Caco-2 (cell line): Measurements from ENCODE around the gene OR51B6. TPM values are rescaled to one million over a fixed set of nuclear protein-coding genes. Genes with fewer than 3 reads are reported as not detected.

ENCODE experiments used
- BruUV-seq: library from RNA; stranded (reverse); fragments of 400-500 nt; replicated peaks from 2 replicates; lab custom pipeline; 2021; lab: Mats Ljungman, UMichigan
- CTCF ChIA-PET: fragments of 300-600 bp; sonication (Branson Sonifier 250); formaldehyde crosslinking; loops from one replicate; lab custom pipeline; 2022; ENCODE audit warnings: antibody characterized with exemption; lab: Charles Lee
- POLR2A ChIA-PET: fragments of 300-600 bp; sonication (Branson Sonifier 250); formaldehyde crosslinking; loops from one replicate; lab custom pipeline; 2022; ENCODE audit warnings: antibody characterized with exemption; lab: Charles Lee
- DNase-seq, 2 experiments: peaks; one replicate each; pipeline versions ENCODE4 v3.0.0 to v3.0.0-alpha.2; 2020 to 2022
- H3K27me3 ChIP-seq: replicated peaks from 2 replicates; pipeline ENCODE4 v1.6.0; 2011; ENCODE audit warnings: low read length; ENCODE audit not compliant: control insufficient read depth, insufficient read depth
- H3K36me3 ChIP-seq: 2 replicates; pipeline ENCODE4 v1.5.1; 2011; ENCODE audit warnings: low read length; ENCODE audit not compliant: control insufficient read depth, insufficient read depth
- H3K4me1 ChIP-seq: fragments of 250-450 bp; sonication (Bioruptor Pico); 2 replicates; pipeline ENCODE4 v1.5.1; 2020; ENCODE audit warnings: mild to moderate bottlenecking
- H3K4me3 ChIP-seq: 2 replicates; pipeline ENCODE4 v1.5.1; 2011; ENCODE audit warnings: low read depth, mild to moderate bottlenecking, control low read depth, low read length
- H3K9me3 ChIP-seq: fragments of 250-450 bp; sonication (Bioruptor Pico); 2 replicates; pipeline ENCODE4 v1.5.1; 2020; ENCODE audit warnings: mild to moderate bottlenecking, moderate library complexity
- H3K27ac Mint-ChIP-seq: one replicate; pipeline ENCODE4 v1.8.0; 2022; ENCODE audit warnings: mixed read lengths; ENCODE audit not compliant: unreplicated experiment
- H3K27me3 Mint-ChIP-seq: one replicate; pipeline ENCODE4 v1.8.0; 2022; ENCODE audit warnings: mixed read lengths; ENCODE audit not compliant: insufficient read depth, unreplicated experiment
- H3K36me3 Mint-ChIP-seq: one replicate; pipeline ENCODE4 v1.8.0; 2022; ENCODE audit warnings: mild to moderate bottlenecking, mixed read lengths; ENCODE audit not compliant: insufficient read depth, unreplicated experiment
- H3K4me1 Mint-ChIP-seq: one replicate; pipeline ENCODE4 v1.8.0; 2022; ENCODE audit warnings: low read depth, mixed read lengths; ENCODE audit not compliant: unreplicated experiment
- H3K4me3 Mint-ChIP-seq: one replicate; pipeline ENCODE4 v1.8.0; 2022; ENCODE audit warnings: mild to moderate bottlenecking, moderate library complexity, mixed read lengths; ENCODE audit not compliant: unreplicated experiment
- H3K9me3 Mint-ChIP-seq: one replicate; pipeline ENCODE4 v1.8.0; 2022; ENCODE audit warnings: mixed read lengths; ENCODE audit not compliant: unreplicated experiment
- CTCF ChIP-seq, 2 experiments: fragments of 200-600 bp in 1 of 2; IDR thresholded peaks; 1 replicate in 1 of 2; 2 replicates in 1 of 2; pipeline versions ENCODE4 v1.5.1 to v1.8.0; 2011 to 2022; ENCODE audit warnings: antibody characterized with exemption in 1 of 2, control low read depth in 1 of 2, inconsistent platforms in 1 of 2, low read depth in 1 of 2, low read length in 1 of 2, mild to moderate bottlenecking in 1 of 2, moderate library complexity in 1 of 2; ENCODE audit not compliant: insufficient read depth in 1 of 2, severe bottlenecking in 1 of 2, unreplicated experiment in 1 of 2
- intact Hi-C: fragments of 100-400 bp; cut with micrococcal nuclease; formaldehyde crosslinking; loops from one replicate; pipeline ENCODE4 v1.10.0; 2022; ENCODE audit not compliant: unreplicated experiment
- total RNA-seq: library from RNA; stranded (reverse); gene quantifications from 2 replicates; pipeline ENCODE4 v1.2.3, GENCODE V29; 2022

OR51B6 gene
- total RNA-seq, 1 experiment from 2014 or later: not detected

GRCh38 chr11:5367448-5368074, 16.3 kb downstream of the OR51B6 start:
- no peaks in the 10 kb centered on the region for H3K4me1 Mint-ChIP-seq
- BruUV-seq: no TSS peak

DNA sequence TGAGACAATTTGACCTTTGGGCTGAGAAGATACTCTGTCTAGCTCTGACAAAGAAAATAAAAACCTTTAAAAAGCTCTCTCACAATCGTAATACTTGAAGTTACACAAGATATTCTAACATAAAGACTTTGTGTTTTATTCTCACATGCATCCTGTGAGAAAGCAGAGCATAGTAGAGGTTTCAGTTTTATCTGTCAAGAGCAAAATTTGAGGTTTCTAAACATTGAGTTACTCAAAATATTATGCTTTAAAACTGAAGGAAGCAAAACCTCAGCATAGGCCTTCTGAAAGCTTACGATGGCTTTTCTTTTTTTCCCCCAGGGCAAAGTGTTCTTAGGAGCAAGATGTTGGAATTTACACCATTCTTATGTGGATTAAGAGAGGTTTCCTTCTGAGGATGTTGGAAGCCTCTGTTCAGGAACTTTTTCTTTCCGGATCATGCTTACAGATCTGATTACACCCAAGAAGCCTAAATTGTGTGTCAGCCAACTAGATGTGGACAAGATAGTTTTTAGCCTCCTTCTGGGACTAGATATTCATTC, 17.3 kb downstream of the OR51B6 start:
- no peak overlapping the region for H3K4me3 ChIP-seq
- H3K36me3 ChIP-seq: no peaks in the 10 kb centered on the region
- Mint-ChIP-seq H3K9me3 (no peaks in the 10 kb centered on the region), H3K4me3 (no peak overlapping the region), H3K27me3 (peaks cover 10% of the 10 kb centered on the region), H3K36me3 (no peaks in the 10 kb centered on the region), H3K27ac (no peak overlapping the region), H3K4me1 (no peaks in the 10 kb centered on the region)
- no peaks in the 10 kb centered on the region for H3K27me3 ChIP-seq
- no peaks in the 10 kb centered on the region for H3K4me1 ChIP-seq
- BruUV-seq: no TSS peak
- intact Hi-C loops: no loop called here
- no peak for DNase-seq
- ChIA-PET POLR2A (no interaction called here), CTCF (no interaction called here)
- TF ChIP-seq CTCF (IDR thresholded peaks at IDR 0.05; ENCODE audit: insufficient read depth in 1 of 2, low read depth in 1 of 2, low read length in 1 of 2, severe bottlenecking in 1 of 2, unreplicated experiment in 1 of 2): no peak
- no peaks in the 10 kb centered on the region for H3K9me3 ChIP-seq

More at GRCh38 chr11:5367448-5368074, 16.3 kb downstream of the OR51B6 start:
- POLR2A ChIA-PET: no interaction called here
- H3K27me3 Mint-ChIP-seq: peaks cover 10% of the 10 kb centered on the region
- TF ChIP-seq CTCF (IDR thresholded peaks at IDR 0.05; ENCODE audit: insufficient read depth in 1 of 2, low read depth in 1 of 2, low read length in 1 of 2, severe bottlenecking in 1 of 2, unreplicated experiment in 1 of 2): no peak
- H3K36me3 Mint-ChIP-seq: no peaks in the 10 kb centered on the region
- Histone ChIP-seq H3K4me3 (no peak overlapping the region), H3K27me3 (no peaks in the 10 kb centered on the region), H3K4me1 (no peaks in the 10 kb centered on the region), H3K9me3 (no peaks in the 10 kb centered on the region), H3K36me3 (no peaks in the 10 kb centered on the region)
- H3K27ac Mint-ChIP-seq: no peak overlapping the region
- H3K9me3 Mint-ChIP-seq: no peaks in the 10 kb centered on the region
- intact Hi-C loops: no loop called here
- CTCF ChIA-PET: no interaction called here
- no peak for DNase-seq
- H3K4me3 Mint-ChIP-seq: no peak overlapping the region

DNA sequence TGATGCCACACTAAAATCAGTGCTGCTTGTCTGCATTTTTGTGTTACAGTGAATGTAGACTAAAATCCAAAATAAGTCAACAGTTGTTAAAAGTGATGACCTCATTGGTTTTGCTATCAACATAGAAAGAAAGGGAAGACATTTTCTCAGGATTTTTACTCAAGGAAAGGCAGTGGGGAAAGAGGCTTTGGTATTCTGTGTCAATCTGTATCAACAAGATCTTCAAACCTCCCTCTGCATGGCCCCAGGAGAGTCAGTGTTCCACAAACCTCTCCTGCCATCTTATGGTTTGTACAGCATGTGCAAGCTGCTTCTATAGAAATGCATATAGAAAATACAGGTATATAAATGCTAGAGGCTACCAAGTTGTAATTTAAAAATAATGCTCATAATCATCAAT, 18.5 kb downstream of the OR51B6 start:
- Mint-ChIP-seq H3K27ac (no peak overlapping the region), H3K9me3 (no peaks in the 10 kb centered on the region), H3K27me3 (peaks cover 15% of the 10 kb centered on the region), H3K4me1 (no peaks in the 10 kb centered on the region), H3K4me3 (no peak overlapping the region), H3K36me3 (no peaks in the 10 kb centered on the region)
- H3K27me3 ChIP-seq: no peaks in the 10 kb centered on the region
- TF ChIP-seq CTCF (IDR thresholded peaks at IDR 0.05; ENCODE audit: insufficient read depth in 1 of 2, low read depth in 1 of 2, low read length in 1 of 2, severe bottlenecking in 1 of 2, unreplicated experiment in 1 of 2): peak in 1 of 2 experiments; percentile 20
- no peaks in the 10 kb centered on the region for H3K36me3 ChIP-seq
- no peak overlapping the region for H3K4me3 ChIP-seq
- H3K4me1 ChIP-seq: no peaks in the 10 kb centered on the region
- H3K9me3 ChIP-seq: no peaks in the 10 kb centered on the region
- CTCF ChIA-PET: no interaction called here
- POLR2A ChIA-PET: no interaction called here
- intact Hi-C loops: loop anchor here (1.0 kb wide), 2 partner anchors 164 to 245 kb away; no protein-coding TSS in a partner anchor
- DNase-seq: peak in 1 of 2 experiments; percentile 13
- BruUV-seq: no TSS peak
